HG03139 (cell line): ENCODE data around the gene HNF1B.
"Not testable (repeated sequence)": the region's sequence is repeated elsewhere in the genome, so short reads cannot be mapped to it uniquely, and the experiment has no call there.

Experiments used
- ATAC-seq: cut with Tn5 transposase; IDR thresholded peaks from one replicate; pipeline ENCODE4 v1.9.1; 2021; ENCODE audit not compliant: unreplicated experiment

Gene HNF1B

GRCh38 chr17:37744961-37745800 lies at the start of gene HNF1B:
TSS of gene HNF1B (minus strand) at chr17:37745059. CDS start at chr17:37744884, 175 bp downstream.
- ATAC-seq, result peak; percentile 40

- ATAC-seq, result no peak
Observed at GRCh38 chr17:37792787-37793186, 47.9 kb upstream of the HNF1B start.

GRCh38 chr17:37791447-37792399 lies 46.9 kb upstream of the HNF1B start:
- ATAC-seq, result no peak

- ATAC-seq, result no peak
Observed at GRCh38 chr17:37789771-37790541, 45.1 kb upstream of the HNF1B start.

- no peak for ATAC-seq
Observed at GRCh38 chr17:37789021-37789565, 44.2 kb upstream of the HNF1B start.

- no peak for ATAC-seq
Observed at GRCh38 chr17:37788526-37788925, 43.7 kb upstream of the HNF1B start.

GRCh38 chr17:37787055-37787757 lies 42.3 kb upstream of the HNF1B start:
- no peak for ATAC-seq

- no peak for ATAC-seq
Observed at GRCh38 chr17:37786481-37786880, 41.6 kb upstream of the HNF1B start.

GRCh38 chr17:37782460-37782859 lies 37.6 kb upstream of the HNF1B start:
- not testable (repeated sequence) for ATAC-seq

- no peak for ATAC-seq
Observed at GRCh38 chr17:37781451-37781850, 36.6 kb upstream of the HNF1B start.

- no peak for ATAC-seq
Observed at GRCh38 chr17:37779554-37779953, 34.7 kb upstream of the HNF1B start.

GRCh38 chr17:37774504-37774903 lies 29.6 kb upstream of the HNF1B start:
- ATAC-seq, result peak; percentile 68

GRCh38 chr17:37772982-37773381 lies 28.1 kb upstream of the HNF1B start:
- no peak for ATAC-seq

GRCh38 chr17:37770631-37771518 lies 26.0 kb upstream of the HNF1B start:
- ATAC-seq, result no peak

- no peak for ATAC-seq
Observed at GRCh38 chr17:37769050-37769449, 24.2 kb upstream of the HNF1B start.

- ATAC-seq, result no peak
Observed at GRCh38 chr17:37768438-37768837, 23.6 kb upstream of the HNF1B start.

GRCh38 chr17:37766971-37767370 lies 22.1 kb upstream of the HNF1B start:
- no peak for ATAC-seq

GRCh38 chr17:37764383-37764782 lies 19.5 kb upstream of the HNF1B start:
- ATAC-seq, result no peak

GRCh38 chr17:37762666-37763065 lies 17.8 kb upstream of the HNF1B start:
- ATAC-seq, result no peak
